ENCODE measurements around the gene PCBD2. TPM values are rescaled to one million over a fixed set of nuclear protein-coding genes. Genes with fewer than 3 reads are reported as not detected.

The PCBD2 gene
- total RNA-seq, 1 donor from 2014 or later = 8.5 TPM

- Mint-ChIP-seq H3K4me1 (ENCODE audit: unreplicated experiment) (no peaks in the 10 kb centered on the region), H3K27ac (ENCODE audit: unreplicated experiment) (no peak overlapping the region), H3K36me3 (ENCODE audit: unreplicated experiment) (peaks cover 33% of the 10 kb centered on the region), H3K9me3 (ENCODE audit: unreplicated experiment) (peaks cover 5% of the 10 kb centered on the region), H3K4me3 (ENCODE audit: unreplicated experiment) (no peak overlapping the region), H3K27me3 (ENCODE audit: unreplicated experiment) (no peaks in the 10 kb centered on the region)
- TF ChIP-seq, protein P1, sequence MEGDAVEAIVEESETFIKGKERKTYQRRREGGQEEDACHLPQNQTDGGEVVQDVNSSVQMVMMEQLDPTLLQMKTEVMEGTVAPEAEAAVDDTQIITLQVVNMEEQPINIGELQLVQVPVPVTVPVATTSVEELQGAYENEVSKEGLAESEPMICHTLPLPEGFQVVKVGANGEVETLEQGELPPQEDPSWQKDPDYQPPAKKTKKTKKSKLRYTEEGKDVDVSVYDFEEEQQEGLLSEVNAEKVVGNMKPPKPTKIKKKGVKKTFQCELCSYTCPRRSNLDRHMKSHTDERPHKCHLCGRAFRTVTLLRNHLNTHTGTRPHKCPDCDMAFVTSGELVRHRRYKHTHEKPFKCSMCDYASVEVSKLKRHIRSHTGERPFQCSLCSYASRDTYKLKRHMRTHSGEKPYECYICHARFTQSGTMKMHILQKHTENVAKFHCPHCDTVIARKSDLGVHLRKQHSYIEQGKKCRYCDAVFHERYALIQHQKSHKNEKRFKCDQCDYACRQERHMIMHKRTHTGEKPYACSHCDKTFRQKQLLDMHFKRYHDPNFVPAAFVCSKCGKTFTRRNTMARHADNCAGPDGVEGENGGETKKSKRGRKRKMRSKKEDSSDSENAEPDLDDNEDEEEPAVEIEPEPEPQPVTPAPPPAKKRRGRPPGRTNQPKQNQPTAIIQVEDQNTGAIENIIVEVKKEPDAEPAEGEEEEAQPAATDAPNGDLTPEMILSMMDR (IDR thresholded peaks at IDR 0.05) = no peak
- no peak for DNase-seq (ENCODE audit: extremely low spot score, unreplicated experiment)
Measured at GRCh38 chr5:134892282-134892681, 12.6 kb upstream of the PCBD2 start.

GRCh38 chr5:134892926-134893325 lies 12.0 kb upstream of the PCBD2 start:
- H3K36me3 Mint-ChIP-seq (ENCODE audit: unreplicated experiment) = peaks cover 27% of the 10 kb centered on the region
- DNase-seq (ENCODE audit: extremely low spot score, unreplicated experiment) = no peak
- no peak overlapping the region for H3K27ac Mint-ChIP-seq (ENCODE audit: unreplicated experiment)
- H3K4me1 Mint-ChIP-seq (ENCODE audit: unreplicated experiment) = no peaks in the 10 kb centered on the region
- no peak overlapping the region for H3K4me3 Mint-ChIP-seq (ENCODE audit: unreplicated experiment)
- peaks cover 5% of the 10 kb centered on the region for H3K9me3 Mint-ChIP-seq (ENCODE audit: unreplicated experiment)
- H3K27me3 Mint-ChIP-seq (ENCODE audit: unreplicated experiment) = no peaks in the 10 kb centered on the region
- TF ChIP-seq, protein P1 (IDR thresholded peaks at IDR 0.05) = no peak

DNA sequence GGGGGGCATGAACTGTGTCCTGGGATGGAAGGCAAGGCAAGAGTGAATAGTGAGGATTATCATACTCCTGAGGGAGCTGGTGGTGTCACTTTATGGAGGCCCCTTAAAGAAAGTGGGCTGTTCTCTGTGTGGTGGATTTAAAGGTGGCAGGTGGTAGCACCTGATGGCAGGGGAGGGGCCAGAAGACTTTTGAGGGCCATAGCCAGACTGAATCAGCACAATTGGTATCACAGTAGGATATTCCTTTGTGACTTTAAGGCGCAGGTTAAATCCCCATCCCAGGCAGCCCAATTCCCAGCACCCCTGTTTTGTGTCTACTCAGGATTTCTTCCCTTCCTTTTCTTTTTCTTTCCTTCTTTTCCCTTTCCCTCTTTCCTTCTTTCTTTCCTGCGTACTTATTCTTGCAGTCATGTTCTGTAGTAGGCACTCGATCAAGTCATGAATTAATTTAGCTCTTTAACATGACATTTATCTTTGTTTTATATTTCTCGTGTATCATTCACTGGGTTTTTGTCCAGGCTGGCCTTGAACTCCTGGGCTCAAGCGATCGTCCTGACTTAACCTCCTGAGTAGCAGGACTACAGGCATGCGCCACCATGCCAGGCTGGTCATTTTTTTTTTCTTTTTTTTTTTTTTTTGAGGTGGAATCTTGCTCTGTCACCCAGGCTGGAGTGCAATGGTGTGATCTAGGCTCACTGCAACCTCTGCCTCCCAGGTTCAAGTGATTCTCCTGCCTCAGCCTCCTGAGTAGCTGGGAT lies 11.0 kb upstream of the PCBD2 start:
- TF ChIP-seq, protein P1 (IDR thresholded peaks at IDR 0.05) = no peak
- Mint-ChIP-seq H3K36me3 (ENCODE audit: unreplicated experiment) (peaks cover 29% of the 10 kb centered on the region), H3K27ac (ENCODE audit: unreplicated experiment) (no peak overlapping the region), H3K4me3 (ENCODE audit: unreplicated experiment) (no peak overlapping the region), H3K27me3 (ENCODE audit: unreplicated experiment) (no peaks in the 10 kb centered on the region), H3K9me3 (ENCODE audit: unreplicated experiment) (peaks cover 5% of the 10 kb centered on the region), H3K4me1 (ENCODE audit: unreplicated experiment) (no peaks in the 10 kb centered on the region)
- no peak for DNase-seq (ENCODE audit: extremely low spot score, unreplicated experiment)

- Mint-ChIP-seq H3K4me1 (ENCODE audit: unreplicated experiment) (peaks cover 10% of the 10 kb centered on the region), H3K27me3 (ENCODE audit: unreplicated experiment) (no peaks in the 10 kb centered on the region), H3K27ac (ENCODE audit: unreplicated experiment) (no peak overlapping the region), H3K4me3 (ENCODE audit: unreplicated experiment) (no peak overlapping the region), H3K36me3 (ENCODE audit: unreplicated experiment) (peaks cover 8% of the 10 kb centered on the region), H3K9me3 (ENCODE audit: unreplicated experiment) (no peaks in the 10 kb centered on the region)
- TF ChIP-seq, protein P1 (IDR thresholded peaks at IDR 0.05) = no peak
- no peak for DNase-seq (ENCODE audit: extremely low spot score, unreplicated experiment)
Measured at GRCh38 chr5:134902071-134902801, 2.7 kb upstream of the PCBD2 start.
